Measurements from ENCODE around the gene HOXC11.

HOXC11 gene

GRCh38 chr12:53994009-53994263, 21.0 kb downstream of the HOXC11 start:
- Histone ChIP-seq H3K27me3 (ENCODE audit: insufficient read depth, poor library complexity, severe bottlenecking) (peaks cover 97% of the 10 kb centered on the region), H3K4me3 (replicated peaks; ENCODE audit: insufficient read depth, low read length) (no peak overlapping the region), H3K27ac (replicated peaks) (no peak overlapping the region)
- DNase-seq (ENCODE audit: low read depth in 1 of 2, low spot score in 1 of 2) = no peak
- TF ChIP-seq POLR2AphosphoS5 (IDR thresholded peaks at IDR 0.05; ENCODE audit: low read depth) (no peak), REST (IDR thresholded peaks at IDR 0.05; ENCODE audit: insufficient replicate concordance, low read depth) (no peak), CTCF (IDR thresholded peaks at IDR 0.05; ENCODE audit: insufficient read depth, low read length) (no peak), GABPA (IDR thresholded peaks at IDR 0.05; ENCODE audit: low read depth) (no peak), SPI1 (IDR thresholded peaks at IDR 0.05; ENCODE audit: borderline replicate concordance, low read depth) (no peak)

GRCh38 chr12:53994264-53995001, 21.5 kb downstream of the HOXC11 start:
- DNase-seq (ENCODE audit: low read depth in 1 of 2, low spot score in 1 of 2) = no peak
- H3K27ac ChIP-seq (replicated peaks) = no peak overlapping the region

More at GRCh38 chr12:53994264-53995001, 21.5 kb downstream of the HOXC11 start:
- no peak for TF ChIP-seq SPI1 (IDR thresholded peaks at IDR 0.05; ENCODE audit: borderline replicate concordance, low read depth)
- TF ChIP-seq GABPA (IDR thresholded peaks at IDR 0.05; ENCODE audit: low read depth) = no peak
- TF ChIP-seq CTCF (IDR thresholded peaks at IDR 0.05; ENCODE audit: insufficient read depth, low read length) = no peak
- no peak for TF ChIP-seq REST (IDR thresholded peaks at IDR 0.05; ENCODE audit: insufficient replicate concordance, low read depth)
- TF ChIP-seq POLR2AphosphoS5 (IDR thresholded peaks at IDR 0.05; ENCODE audit: low read depth) = no peak
- no peak overlapping the region for H3K4me3 ChIP-seq (replicated peaks; ENCODE audit: insufficient read depth, low read length)
- peaks cover 98% of the 10 kb centered on the region for H3K27me3 ChIP-seq (ENCODE audit: insufficient read depth, poor library complexity, severe bottlenecking)
